Measurements from ENCODE around the gene PEG3. TPM values are rescaled to one million over a fixed set of nuclear protein-coding genes. Genes with fewer than 3 reads are reported as not detected.

Gene PEG3
- total and polyA plus RNA-seq, 2 of the 13 experiments (the other 11 are each of a cell fraction or from before 2014, with no cell fraction given), result 217 to 394 TPM

DNA sequence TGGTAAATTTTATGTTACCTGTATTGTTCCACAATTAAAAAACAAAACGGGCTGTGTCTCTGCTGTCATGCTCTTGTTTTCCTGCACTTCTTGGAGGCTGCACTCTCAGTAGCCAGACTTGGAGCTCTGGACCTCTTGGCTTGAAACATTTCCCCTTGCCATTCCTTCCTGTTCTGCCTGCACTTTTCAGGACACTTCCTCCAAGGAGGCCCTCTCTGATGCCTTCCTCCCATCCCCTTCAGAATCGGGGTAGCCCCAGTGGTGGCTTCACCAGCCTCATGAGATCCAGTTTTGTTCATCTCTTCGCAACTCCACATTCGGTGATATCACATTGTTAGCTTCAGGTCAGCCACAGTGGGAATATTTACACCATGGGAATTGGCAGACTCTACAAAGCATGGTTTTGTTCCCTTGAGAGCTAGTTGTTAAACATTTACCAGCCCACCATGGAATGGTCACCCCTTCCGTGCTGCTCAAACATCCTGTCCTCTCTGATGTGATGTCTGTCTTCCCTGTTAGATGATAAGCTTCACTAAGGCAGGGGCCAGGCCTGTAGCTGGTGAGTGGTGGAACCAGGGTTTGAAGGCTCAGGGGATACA, 40.2 kb upstream of the PEG3 start (continued):
- TF ChIP-seq FIP1L1 (IDR thresholded peaks at IDR 0.05; ENCODE audit: borderline replicate concordance, insufficient read depth, low read depth, low read length), result no peak
- TF ChIP-seq ZNF550 (CRISPR knock-in tag; IDR thresholded peaks at IDR 0.05; ENCODE audit: borderline replicate concordance), result no peak
- TF ChIP-seq ZNF720 (CRISPR knock-in tag; IDR thresholded peaks at IDR 0.05), result no peak
- TF ChIP-seq GLI4 (CRISPR knock-in tag; IDR thresholded peaks at IDR 0.05; ENCODE audit: borderline replicate concordance), result no peak
- TF ChIP-seq, protein P1, sequence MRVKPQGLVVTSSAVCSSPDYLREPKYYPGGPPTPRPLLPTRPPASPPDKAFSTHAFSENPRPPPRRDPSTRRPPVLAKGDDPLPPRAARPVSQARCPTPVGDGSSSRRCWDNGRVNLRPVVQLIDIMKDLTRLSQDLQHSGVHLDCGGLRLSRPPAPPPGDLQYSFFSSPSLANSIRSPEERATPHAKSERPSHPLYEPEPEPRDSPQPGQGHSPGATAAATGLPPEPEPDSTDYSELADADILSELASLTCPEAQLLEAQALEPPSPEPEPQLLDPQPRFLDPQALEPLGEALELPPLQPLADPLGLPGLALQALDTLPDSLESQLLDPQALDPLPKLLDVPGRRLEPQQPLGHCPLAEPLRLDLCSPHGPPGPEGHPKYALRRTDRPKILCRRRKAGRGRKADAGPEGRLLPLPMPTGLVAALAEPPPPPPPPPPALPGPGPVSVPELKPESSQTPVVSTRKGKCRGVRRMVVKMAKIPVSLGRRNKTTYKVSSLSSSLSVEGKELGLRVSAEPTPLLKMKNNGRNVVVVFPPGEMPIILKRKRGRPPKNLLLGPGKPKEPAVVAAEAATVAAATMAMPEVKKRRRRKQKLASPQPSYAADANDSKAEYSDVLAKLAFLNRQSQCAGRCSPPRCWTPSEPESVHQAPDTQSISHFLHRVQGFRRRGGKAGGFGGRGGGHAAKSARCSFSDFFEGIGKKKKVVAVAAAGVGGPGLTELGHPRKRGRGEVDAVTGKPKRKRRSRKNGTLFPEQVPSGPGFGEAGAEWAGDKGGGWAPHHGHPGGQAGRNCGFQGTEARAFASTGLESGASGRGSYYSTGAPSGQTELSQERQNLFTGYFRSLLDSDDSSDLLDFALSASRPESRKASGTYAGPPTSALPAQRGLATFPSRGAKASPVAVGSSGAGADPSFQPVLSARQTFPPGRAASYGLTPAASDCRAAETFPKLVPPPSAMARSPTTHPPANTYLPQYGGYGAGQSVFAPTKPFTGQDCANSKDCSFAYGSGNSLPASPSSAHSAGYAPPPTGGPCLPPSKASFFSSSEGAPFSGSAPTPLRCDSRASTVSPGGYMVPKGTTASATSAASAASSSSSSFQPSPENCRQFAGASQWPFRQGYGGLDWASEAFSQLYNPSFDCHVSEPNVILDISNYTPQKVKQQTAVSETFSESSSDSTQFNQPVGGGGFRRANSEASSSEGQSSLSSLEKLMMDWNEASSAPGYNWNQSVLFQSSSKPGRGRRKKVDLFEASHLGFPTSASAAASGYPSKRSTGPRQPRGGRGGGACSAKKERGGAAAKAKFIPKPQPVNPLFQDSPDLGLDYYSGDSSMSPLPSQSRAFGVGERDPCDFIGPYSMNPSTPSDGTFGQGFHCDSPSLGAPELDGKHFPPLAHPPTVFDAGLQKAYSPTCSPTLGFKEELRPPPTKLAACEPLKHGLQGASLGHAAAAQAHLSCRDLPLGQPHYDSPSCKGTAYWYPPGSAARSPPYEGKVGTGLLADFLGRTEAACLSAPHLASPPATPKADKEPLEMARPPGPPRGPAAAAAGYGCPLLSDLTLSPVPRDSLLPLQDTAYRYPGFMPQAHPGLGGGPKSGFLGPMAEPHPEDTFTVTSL (CRISPR knock-in tag; IDR thresholded peaks at IDR 0.05; ENCODE audit: borderline replicate concordance), result peak; percentile 91
- TF ChIP-seq ZNF224 (CRISPR knock-in tag; IDR thresholded peaks at IDR 0.05), result no peak; the same call in 1 of the 2 replicates
- TF ChIP-seq RFXAP (CRISPR knock-in tag; IDR thresholded peaks at IDR 0.05; ENCODE audit: borderline replicate concordance), result peak; percentile 60; the same call in 1 of the 2 replicates
- no peak for TF ChIP-seq TSC22D2 (CRISPR knock-in tag; IDR thresholded peaks at IDR 0.05; ENCODE audit: borderline replicate concordance)
- 0 out of 2 replicates have a peak, but pooled peaks have one; percentile 50 for TF ChIP-seq ZNF451 (CRISPR knock-in tag; IDR thresholded peaks at IDR 0.05)
- TF ChIP-seq, protein P2, sequence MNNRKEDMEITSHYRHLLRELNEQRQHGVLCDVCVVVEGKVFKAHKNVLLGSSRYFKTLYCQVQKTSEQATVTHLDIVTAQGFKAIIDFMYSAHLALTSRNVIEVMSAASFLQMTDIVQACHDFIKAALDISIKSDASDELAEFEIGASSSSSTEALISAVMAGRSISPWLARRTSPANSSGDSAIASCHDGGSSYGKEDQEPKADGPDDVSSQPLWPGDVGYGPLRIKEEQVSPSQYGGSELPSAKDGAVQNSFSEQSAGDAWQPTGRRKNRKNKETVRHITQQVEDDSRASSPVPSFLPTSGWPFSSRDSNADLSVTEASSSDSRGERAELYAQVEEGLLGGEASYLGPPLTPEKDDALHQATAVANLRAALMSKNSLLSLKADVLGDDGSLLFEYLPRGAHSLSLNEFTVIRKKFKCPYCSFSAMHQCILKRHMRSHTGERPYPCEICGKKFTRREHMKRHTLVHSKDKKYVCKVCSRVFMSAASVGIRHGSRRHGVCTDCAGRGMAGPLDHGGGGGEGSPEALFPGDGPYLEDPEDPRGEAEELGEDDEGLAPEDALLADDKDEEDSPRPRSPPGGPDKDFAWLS (CRISPR knock-in tag; IDR thresholded peaks at IDR 0.05; ENCODE audit: borderline replicate concordance), result 0 out of 2 replicates have a peak, but pooled peaks have one; percentile 44
- TF ChIP-seq ZNF121 (CRISPR knock-in tag; IDR thresholded peaks at IDR 0.05), result no peak; the same call in 1 of the 2 replicates
- TF ChIP-seq KLF16 (CRISPR knock-in tag; IDR thresholded peaks at IDR 0.05), result peak in 1 of 2 experiments; percentile 56; a peak in 1 of 4 replicates
- TF ChIP-seq NCOA2 (CRISPR knock-in tag; IDR thresholded peaks at IDR 0.05), result peak; percentile 94
- 0 out of 2 replicates have a peak, but pooled peaks have one; percentile 12 for TF ChIP-seq SOX13 (IDR thresholded peaks at IDR 0.05)
- peak in 1 of 2 experiments; percentile 86; a peak in 2 of 4 replicates for TF ChIP-seq SOX13 (CRISPR knock-in tag; conservative IDR thresholded peaks at IDR 0.05 in 1 of 2, IDR thresholded peaks at IDR 0.05 in 1 of 2)
- no peak for TF ChIP-seq ZNF839 (CRISPR knock-in tag; IDR thresholded peaks at IDR 0.05; ENCODE audit: borderline replicate concordance)
- no peak for TF ChIP-seq RAD51 (IDR thresholded peaks at IDR 0.05; ENCODE audit: borderline replicate concordance)
- TF ChIP-seq ZFP36L2 (CRISPR knock-in tag; IDR thresholded peaks at IDR 0.05), result no peak; the same call in 1 of the 2 replicates
- peak; percentile 76; the same call in 1 of the 2 replicates for TF ChIP-seq RXRA (CRISPR knock-in tag; IDR thresholded peaks at IDR 0.05)
- TF ChIP-seq SRF (IDR thresholded peaks at IDR 0.05; ENCODE audit: low read depth, low read length), result 0 out of 2 replicates have a peak, but pooled peaks have one; percentile 4

Data from HepG2 (cell line).